ENCODE results near the gene CFAP299.
"Not testable (repeated sequence)": the region's sequence is repeated elsewhere in the genome, so short reads cannot be mapped to it uniquely, and the experiment has no call there.

Gene CFAP299

DNA sequence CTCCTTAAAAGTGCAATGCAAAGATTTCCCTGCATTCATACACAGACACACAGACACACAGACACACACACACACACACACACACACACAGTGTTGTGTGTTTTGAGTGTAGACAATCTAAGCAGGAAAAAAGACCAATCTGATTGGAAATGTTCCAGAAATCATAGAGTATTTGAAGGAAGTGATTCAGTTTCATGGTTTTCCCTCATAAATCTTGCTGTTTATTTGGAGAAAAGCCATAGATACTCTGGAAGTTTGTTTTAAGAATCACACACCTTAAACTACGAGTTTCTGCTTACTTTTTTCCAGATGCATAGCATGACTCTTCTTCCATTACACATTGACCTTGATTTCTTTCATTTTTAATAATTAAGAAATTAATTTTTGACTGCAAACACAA is 396.5 kb downstream of the CFAP299 start:
- in situ Hi-C loops (cut with HindIII; ENCODE audit: low pct_ligation_motif_present, low sequenced_read_pairs): no loop called here
- Histone ChIP-seq H3K27me3 (replicated peaks) (no peaks in the 10 kb centered on the region), H3K27ac (no peak overlapping the region), H3K36me3 (replicated peaks) (no peaks in the 10 kb centered on the region), H3K4me3 (ENCODE audit: low read depth, low read length) (no peak overlapping the region)
- no peak for DNase-seq
- TF ChIP-seq, protein P1, sequence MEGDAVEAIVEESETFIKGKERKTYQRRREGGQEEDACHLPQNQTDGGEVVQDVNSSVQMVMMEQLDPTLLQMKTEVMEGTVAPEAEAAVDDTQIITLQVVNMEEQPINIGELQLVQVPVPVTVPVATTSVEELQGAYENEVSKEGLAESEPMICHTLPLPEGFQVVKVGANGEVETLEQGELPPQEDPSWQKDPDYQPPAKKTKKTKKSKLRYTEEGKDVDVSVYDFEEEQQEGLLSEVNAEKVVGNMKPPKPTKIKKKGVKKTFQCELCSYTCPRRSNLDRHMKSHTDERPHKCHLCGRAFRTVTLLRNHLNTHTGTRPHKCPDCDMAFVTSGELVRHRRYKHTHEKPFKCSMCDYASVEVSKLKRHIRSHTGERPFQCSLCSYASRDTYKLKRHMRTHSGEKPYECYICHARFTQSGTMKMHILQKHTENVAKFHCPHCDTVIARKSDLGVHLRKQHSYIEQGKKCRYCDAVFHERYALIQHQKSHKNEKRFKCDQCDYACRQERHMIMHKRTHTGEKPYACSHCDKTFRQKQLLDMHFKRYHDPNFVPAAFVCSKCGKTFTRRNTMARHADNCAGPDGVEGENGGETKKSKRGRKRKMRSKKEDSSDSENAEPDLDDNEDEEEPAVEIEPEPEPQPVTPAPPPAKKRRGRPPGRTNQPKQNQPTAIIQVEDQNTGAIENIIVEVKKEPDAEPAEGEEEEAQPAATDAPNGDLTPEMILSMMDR (IDR thresholded peaks at IDR 0.05; ENCODE audit: low read depth, low read length, missing control alignments): no peak

DNA sequence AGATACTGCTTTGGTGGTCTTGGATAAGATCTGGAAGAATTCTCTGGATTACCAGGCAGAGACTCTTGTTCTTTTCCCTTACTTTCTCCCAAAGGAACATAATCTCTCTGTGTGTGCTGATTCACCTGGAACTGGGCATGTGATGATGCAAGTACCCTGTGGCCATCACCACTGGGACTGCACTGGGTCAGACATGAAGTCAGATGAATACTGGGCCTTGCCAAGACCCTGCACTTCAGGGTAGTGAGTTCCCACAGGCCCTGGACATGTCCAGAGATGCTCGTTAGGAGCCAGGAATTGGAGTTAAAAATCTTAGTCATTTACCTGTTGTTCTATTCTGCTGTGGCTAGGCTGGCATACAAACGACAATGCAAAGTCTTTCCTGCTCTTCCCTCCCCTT is 404.8 kb downstream of the CFAP299 start:
- TF ChIP-seq, protein P1 (IDR thresholded peaks at IDR 0.05; ENCODE audit: low read depth, low read length, missing control alignments): no peak
- no peak overlapping the region for H3K27ac ChIP-seq
- H3K4me3 ChIP-seq (ENCODE audit: low read depth, low read length): no peak overlapping the region
- no peaks in the 10 kb centered on the region for H3K27me3 ChIP-seq (replicated peaks)
- in situ Hi-C loops (cut with HindIII; ENCODE audit: low pct_ligation_motif_present, low sequenced_read_pairs): no loop called here
- no peaks in the 10 kb centered on the region for H3K36me3 ChIP-seq (replicated peaks)
- no peak for DNase-seq

DNA sequence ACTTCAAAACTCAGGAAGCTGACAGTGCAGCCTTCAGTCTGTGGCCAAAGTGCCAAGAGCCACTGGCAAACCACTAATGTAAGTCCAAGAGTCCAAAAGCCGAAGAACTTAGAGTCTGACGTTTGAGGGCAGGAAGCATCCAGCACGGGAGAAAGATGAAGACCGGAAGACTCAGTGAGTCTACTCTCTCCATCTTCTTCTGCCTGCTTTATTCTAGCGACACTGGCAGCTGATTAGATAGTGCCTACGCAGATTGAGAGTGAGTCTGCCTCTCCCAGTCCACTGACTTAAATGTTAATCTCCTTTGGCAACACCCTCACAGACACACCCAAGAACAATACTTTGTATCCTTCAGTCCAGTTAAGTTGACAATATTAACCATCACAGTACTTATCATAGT is 414.0 kb downstream of the CFAP299 start:
- H3K4me3 ChIP-seq (ENCODE audit: low read depth, low read length); H3K27me3 ChIP-seq (replicated peaks); in situ Hi-C loops (cut with HindIII; ENCODE audit: low pct_ligation_motif_present, low sequenced_read_pairs); H3K36me3 ChIP-seq (replicated peaks); DNase-seq; H3K27ac ChIP-seq: not testable (repeated sequence)

DNA sequence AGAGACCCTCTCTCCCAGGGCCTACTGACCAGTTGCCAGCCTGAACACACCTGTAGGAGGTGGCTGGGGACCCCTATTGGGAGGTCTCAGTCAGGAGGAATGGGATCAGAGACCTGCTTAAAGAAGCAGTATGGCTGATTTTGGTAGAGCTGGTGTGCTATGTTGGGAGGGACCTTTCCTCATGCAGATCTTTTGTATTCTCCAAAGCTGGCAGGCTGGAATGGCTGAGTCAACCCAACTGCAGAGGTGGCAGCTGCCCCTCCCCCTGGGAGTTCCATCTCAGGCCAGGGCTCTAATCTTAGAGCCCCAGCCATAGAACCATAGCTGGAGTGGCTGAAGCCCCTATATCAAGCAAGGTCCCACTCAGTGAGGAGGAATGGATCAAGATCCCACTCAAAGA is 415.7 kb downstream of the CFAP299 start:
- no peak for DNase-seq
- Histone ChIP-seq H3K27ac (no peak overlapping the region), H3K4me3 (ENCODE audit: low read depth, low read length) (no peak overlapping the region), H3K27me3 (replicated peaks) (no peaks in the 10 kb centered on the region), H3K36me3 (replicated peaks) (no peaks in the 10 kb centered on the region)
- TF ChIP-seq, protein P1 (IDR thresholded peaks at IDR 0.05; ENCODE audit: low read depth, low read length, missing control alignments): no peak
- in situ Hi-C loops (cut with HindIII; ENCODE audit: low pct_ligation_motif_present, low sequenced_read_pairs): no loop called here

DNA sequence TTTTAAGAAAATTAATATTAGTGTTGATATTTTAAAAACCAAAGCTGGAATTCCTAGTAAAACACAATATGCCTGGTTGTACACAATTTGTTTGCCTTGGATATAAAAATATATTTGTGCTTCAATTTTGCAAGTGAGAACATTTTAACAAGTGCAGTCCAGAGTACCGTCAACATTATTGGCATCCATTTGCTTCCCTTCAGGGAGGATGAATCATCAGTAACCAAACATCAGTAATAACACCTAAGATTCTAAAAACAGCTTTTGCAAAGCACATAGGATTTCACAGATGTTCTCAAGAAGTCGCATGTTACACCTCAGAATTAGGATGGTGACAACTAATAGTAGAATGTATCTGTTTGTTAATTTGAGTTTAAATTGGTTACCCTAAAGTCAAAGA is 432.4 kb downstream of the CFAP299 start:
- H3K36me3 ChIP-seq (replicated peaks): no peaks in the 10 kb centered on the region
- in situ Hi-C loops (cut with HindIII; ENCODE audit: low pct_ligation_motif_present, low sequenced_read_pairs): no loop called here
- H3K4me3 ChIP-seq (ENCODE audit: low read depth, low read length): no peak overlapping the region
- no peak overlapping the region for H3K27ac ChIP-seq
- TF ChIP-seq, protein P1 (IDR thresholded peaks at IDR 0.05; ENCODE audit: low read depth, low read length, missing control alignments): no peak
- no peak for DNase-seq
- no peaks in the 10 kb centered on the region for H3K27me3 ChIP-seq (replicated peaks)

DNA sequence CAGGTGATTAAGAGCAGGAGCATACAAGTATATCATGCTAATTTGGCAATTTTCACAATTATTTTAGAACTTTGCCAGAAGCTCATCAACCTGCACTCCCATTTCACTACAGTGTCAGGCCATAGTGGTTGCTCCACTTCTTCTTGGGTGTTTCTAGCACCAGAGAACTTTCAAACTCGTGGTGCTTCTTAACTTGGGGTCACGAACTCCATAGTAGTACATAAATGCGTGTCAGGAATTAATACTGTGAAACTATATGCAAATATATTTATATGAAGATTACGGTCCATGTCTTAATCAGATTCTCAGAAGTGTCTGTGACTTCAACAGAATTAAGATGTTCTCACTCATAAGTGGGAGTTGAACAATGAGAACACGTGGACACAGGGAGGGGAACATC is 440.6 kb downstream of the CFAP299 start:
- Histone ChIP-seq H3K27ac (no peak overlapping the region), H3K4me3 (ENCODE audit: low read depth, low read length) (no peak overlapping the region), H3K27me3 (replicated peaks) (no peaks in the 10 kb centered on the region), H3K36me3 (replicated peaks) (no peaks in the 10 kb centered on the region)
- in situ Hi-C loops (cut with HindIII; ENCODE audit: low pct_ligation_motif_present, low sequenced_read_pairs): no loop called here
- TF ChIP-seq, protein P1 (IDR thresholded peaks at IDR 0.05; ENCODE audit: low read depth, low read length, missing control alignments): no peak
- no peak for DNase-seq

Measured in brain microvascular endothelial cell (primary cell).